ENCODE data around the gene ACSF3.

DNA sequence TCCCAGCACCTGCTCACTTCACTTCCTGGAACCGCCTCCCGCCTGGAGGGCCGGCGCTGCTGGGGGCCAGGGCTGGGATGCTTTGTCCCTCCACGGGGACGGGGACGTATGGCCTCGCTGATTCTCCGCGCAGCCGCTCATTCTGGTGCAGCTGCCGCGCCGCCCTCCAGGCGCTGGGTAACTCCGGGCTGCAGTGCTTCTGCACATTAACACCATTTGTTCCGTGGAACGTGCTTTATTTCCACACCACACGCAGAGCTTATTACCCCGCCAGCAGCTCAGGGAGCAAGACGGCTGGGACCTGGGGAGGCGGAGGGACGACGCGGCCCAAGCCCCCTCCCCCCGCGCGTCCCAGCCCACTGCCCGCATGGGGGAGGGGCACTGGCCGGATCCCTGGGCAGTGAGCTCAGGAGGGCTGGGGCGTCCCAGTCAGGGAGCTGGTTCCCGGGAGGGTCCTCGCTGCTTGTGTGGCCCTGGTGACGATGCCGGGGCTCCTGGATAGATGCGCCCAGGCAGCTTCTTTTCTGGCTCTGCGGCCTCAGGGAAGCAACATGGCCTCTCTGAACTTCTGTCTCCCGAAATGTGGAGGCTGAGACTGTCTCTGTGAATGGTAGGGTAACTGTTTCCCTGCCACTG, 45.4 kb upstream of the ACSF3 start:
- TF ChIP-seq, protein P1, sequence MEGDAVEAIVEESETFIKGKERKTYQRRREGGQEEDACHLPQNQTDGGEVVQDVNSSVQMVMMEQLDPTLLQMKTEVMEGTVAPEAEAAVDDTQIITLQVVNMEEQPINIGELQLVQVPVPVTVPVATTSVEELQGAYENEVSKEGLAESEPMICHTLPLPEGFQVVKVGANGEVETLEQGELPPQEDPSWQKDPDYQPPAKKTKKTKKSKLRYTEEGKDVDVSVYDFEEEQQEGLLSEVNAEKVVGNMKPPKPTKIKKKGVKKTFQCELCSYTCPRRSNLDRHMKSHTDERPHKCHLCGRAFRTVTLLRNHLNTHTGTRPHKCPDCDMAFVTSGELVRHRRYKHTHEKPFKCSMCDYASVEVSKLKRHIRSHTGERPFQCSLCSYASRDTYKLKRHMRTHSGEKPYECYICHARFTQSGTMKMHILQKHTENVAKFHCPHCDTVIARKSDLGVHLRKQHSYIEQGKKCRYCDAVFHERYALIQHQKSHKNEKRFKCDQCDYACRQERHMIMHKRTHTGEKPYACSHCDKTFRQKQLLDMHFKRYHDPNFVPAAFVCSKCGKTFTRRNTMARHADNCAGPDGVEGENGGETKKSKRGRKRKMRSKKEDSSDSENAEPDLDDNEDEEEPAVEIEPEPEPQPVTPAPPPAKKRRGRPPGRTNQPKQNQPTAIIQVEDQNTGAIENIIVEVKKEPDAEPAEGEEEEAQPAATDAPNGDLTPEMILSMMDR (conservative IDR thresholded peaks at IDR 0.05; ENCODE audit: low read depth, low read length): no peak
- TF ChIP-seq POLR2A (IDR thresholded peaks at IDR 0.05; ENCODE audit: low read depth, low read length) (no peak), MAZ (IDR thresholded peaks at IDR 0.05; ENCODE audit: borderline replicate concordance, low read depth, low read length) (no peak)
- TF ChIP-seq, protein P2, sequence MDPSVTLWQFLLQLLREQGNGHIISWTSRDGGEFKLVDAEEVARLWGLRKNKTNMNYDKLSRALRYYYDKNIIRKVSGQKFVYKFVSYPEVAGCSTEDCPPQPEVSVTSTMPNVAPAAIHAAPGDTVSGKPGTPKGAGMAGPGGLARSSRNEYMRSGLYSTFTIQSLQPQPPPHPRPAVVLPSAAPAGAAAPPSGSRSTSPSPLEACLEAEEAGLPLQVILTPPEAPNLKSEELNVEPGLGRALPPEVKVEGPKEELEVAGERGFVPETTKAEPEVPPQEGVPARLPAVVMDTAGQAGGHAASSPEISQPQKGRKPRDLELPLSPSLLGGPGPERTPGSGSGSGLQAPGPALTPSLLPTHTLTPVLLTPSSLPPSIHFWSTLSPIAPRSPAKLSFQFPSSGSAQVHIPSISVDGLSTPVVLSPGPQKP (IDR thresholded peaks at IDR 0.05; ENCODE audit: borderline replicate concordance, low read depth, low read length): no peak
